22Rv1 (cell line): Measurements from ENCODE around the gene JDP2.

ENCODE experiments used
- H3K27ac ChIP-seq: fragments of 450-650 bp; 2 replicates; pipeline ENCODE4 v1.5.1; 2017
- ZFX ChIP-seq: fragments of 450-650 bp; IDR thresholded peaks from 2 replicates; pipeline ENCODE4 v1.6.1; 2017; ENCODE audit warnings: antibody characterized with exemption, borderline replicate concordance
- TF ChIP-seq, protein P1 (sequence below): fragments of 450-650 bp; IDR thresholded peaks from 2 replicates; pipeline ENCODE4 v1.5.1; 2017; ENCODE audit warnings: mild to moderate bottlenecking

Gene JDP2

DNA sequence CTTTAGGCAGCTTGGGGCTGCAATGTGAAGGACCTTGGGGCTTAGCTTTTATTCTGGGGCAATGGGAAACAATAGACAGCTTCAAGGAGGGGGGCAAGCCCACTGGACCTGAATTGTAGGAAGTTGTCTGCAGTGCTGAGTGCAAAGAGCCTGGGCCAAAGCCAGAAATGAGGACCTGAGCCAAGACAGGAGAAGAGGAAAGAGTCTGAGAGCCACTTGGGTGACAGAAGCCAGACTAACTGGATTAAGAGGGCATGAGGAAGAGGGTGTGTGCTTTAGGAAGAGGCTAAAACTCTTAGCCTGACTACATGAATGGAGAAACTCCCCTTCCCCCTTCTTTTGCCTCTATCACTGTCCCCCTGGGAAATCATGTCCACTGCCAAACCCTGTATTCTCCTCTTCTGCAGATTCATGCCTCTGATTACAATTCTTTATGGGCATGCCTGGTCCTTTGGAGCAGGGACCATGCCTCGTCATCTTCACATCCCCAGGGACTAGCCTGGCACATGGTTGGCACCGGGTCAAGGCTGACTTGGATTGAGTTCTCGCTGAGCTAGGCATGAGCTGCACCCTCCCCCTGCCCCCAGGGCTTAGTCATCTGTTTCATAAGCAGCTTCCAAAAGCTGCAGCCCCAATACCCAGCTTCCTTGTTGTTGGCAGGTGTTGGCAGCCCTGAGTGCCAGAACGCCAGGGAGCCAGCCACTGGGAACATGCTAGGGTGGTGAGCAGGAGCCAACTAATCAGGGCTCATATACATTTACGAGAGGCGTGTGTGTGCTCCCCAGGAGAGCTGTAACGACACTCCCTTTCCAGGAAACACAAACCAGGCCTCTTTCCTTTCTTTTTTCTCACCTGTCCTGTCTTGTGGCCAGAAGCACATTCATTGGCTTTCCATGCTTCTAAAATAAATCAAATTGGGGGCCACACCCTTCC is 27.7 kb upstream of the JDP2 start:
- TF ChIP-seq, protein P1, sequence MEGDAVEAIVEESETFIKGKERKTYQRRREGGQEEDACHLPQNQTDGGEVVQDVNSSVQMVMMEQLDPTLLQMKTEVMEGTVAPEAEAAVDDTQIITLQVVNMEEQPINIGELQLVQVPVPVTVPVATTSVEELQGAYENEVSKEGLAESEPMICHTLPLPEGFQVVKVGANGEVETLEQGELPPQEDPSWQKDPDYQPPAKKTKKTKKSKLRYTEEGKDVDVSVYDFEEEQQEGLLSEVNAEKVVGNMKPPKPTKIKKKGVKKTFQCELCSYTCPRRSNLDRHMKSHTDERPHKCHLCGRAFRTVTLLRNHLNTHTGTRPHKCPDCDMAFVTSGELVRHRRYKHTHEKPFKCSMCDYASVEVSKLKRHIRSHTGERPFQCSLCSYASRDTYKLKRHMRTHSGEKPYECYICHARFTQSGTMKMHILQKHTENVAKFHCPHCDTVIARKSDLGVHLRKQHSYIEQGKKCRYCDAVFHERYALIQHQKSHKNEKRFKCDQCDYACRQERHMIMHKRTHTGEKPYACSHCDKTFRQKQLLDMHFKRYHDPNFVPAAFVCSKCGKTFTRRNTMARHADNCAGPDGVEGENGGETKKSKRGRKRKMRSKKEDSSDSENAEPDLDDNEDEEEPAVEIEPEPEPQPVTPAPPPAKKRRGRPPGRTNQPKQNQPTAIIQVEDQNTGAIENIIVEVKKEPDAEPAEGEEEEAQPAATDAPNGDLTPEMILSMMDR: no peak
- no peak for TF ChIP-seq ZFX
- H3K27ac ChIP-seq: no peak overlapping the region

DNA sequence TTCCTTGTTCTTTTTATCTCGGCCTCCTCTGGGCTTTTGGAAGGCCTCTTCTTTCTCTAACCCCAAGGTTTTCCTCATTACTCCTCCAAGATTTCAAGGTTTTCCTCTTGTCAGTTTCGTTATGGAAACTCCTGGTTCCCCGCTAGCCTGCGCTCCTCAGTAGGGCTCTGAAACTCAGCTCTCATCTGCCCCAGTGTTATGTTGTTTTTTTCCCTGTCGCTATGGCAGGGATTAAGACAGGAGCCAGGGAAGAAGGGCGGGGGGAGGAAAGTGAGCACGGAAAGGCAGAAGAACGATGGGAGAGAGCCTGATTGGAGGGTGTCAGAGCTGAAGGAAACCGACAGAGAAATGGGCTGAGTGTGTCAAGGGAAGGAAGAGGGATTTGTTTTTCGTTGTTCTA is 26.5 kb upstream of the JDP2 start:
- TF ChIP-seq ZFX: no peak
- TF ChIP-seq, protein P1: no peak
- H3K27ac ChIP-seq: no peak overlapping the region

DNA sequence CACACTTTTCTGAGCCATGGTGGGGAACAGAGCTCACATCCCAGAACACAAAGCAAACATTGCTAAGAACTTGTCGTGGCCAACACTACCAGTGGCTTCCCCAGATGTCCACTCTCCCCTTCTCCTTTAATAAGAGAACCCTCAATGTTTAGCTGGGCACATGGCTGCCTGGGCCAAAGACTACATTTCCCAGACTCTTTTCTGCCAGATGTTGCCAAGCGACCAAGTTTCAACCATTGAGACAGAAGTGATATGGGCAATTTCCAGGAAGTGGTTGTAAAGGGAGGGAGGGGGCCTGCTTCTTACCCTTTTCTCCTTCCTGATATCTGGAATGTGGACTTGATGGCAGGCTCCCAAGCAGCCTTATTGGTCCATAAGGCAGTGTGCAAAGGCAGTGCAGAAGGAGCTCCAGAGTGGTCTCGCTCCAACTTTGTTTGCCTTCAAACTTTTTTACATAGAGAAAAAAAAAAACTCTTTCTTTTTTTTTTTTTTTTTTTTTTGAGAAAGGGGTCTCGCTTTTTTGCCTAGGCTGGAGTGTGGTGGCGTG is 24.9 kb upstream of the JDP2 start:
- TF ChIP-seq ZFX: no peak
- TF ChIP-seq, protein P1: no peak
- no peak overlapping the region for H3K27ac ChIP-seq

DNA sequence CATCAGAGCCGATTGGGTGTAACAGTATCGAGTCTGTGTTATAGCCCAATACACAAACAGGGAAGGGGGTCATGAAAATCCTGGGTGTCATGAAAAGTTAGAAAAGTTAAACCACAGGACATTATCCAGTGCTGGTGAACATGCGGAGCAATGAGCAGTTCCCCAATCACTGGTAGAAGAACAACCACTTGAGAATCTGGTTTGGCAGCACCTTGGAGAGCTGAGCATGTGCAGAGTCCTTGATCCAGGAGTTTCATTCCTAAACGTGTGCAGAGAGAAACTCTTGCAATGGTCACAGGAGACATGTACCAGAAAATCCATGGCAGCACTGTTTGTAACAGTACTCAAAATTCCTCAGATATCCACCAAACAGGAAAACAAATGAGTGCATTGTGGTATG is 23.0 kb upstream of the JDP2 start:
- TF ChIP-seq, protein P1: no peak
- TF ChIP-seq ZFX: no peak
- H3K27ac ChIP-seq: no peak overlapping the region

DNA sequence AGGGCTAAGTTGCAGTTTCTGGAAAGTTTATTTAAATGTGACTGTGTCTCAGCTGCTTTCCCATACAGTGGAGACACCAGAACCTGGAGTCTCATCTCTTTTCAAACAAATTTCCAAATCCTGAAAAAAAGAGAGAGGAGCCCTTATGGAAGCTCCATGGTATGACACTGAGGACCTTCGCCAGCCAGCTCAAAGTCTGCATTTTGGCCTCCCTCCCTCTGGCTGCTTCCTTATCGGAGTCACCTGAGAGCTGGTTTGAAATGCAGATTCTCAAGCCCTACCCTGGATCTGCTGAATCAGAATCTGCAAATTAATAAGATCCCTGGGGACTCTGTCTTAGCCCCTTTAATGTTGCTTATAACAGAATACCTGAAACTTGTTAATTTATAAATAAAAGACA is 21.7 kb upstream of the JDP2 start:
- H3K27ac ChIP-seq: no peak overlapping the region
- TF ChIP-seq, protein P1: no peak
- no peak for TF ChIP-seq ZFX

DNA sequence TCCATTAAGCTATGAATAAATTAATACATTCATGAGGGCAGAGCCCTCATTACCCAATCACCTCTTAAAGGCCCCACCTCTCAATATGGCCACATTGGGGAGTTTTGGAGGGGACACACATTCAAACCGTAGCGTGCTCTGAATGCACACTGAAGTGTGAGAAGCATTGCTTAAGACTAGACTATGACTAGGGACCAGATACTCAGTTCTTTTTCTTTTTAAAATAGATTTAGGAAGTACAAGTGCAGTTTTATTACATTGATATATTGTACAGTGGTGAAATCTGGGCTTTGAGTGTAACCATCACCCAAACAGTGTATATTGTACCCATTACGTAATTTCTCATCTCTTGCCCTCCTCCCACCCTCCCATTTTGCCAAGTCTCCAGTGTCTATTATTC is 21.0 kb upstream of the JDP2 start:
- TF ChIP-seq, protein P1: no peak
- TF ChIP-seq ZFX: no peak

More for the DNA sequence above, 21.0 kb upstream of the JDP2 start:
- H3K27ac ChIP-seq: no peak overlapping the region
